SK-MEL-5 (cell line): ENCODE results near the gene MYRF. TPM values are rescaled to one million over a fixed set of nuclear protein-coding genes. Genes with fewer than 3 reads are reported as not detected.

Experiments
- DNase-seq: peaks from one replicate; pipeline ENCODE4 v3.0.0-alpha.2; 2016; ENCODE audit warnings: low read depth, low spot score
- in situ Hi-C: cut with HindIII; loops from 2 replicates; pipeline ENCODE4 v1.10.0; 2016; ENCODE audit warnings: low sequenced_read_pairs, high pct_unique_total_duplicates, low pct_unique_long_range_greater_than_20kb
- total RNA-seq: library from RNA; depleted of rRNA; stranded (reverse); fragments of >200 nt; shearing (Covaris generic); gene quantifications from 2 replicates; pipeline ENCODE4 v1.2.3, GENCODE V29; 2014

The MYRF gene
- total RNA-seq, 1 experiment from 2014 or later = 1.7 TPM

- in situ Hi-C loops = no loop called here
- peak; percentile 82 for DNase-seq
Measured at GRCh38 chr11:61733120-61733978, 19.1 kb upstream of the MYRF start.

GRCh38 chr11:61734767-61735166 lies 17.7 kb upstream of the MYRF start:
- in situ Hi-C loops = no loop called here
- no peak for DNase-seq

GRCh38 chr11:61735391-61735790 lies 17.0 kb upstream of the MYRF start:
- no peak for DNase-seq
- in situ Hi-C loops = no loop called here

GRCh38 chr11:61736310-61736709 lies 16.1 kb upstream of the MYRF start:
- in situ Hi-C loops = no loop called here
- DNase-seq = no peak

GRCh38 chr11:61737131-61737530 lies 15.3 kb upstream of the MYRF start:
- DNase-seq = peak; percentile 52
- in situ Hi-C loops = no loop called here

- no peak for DNase-seq
- in situ Hi-C loops = no loop called here
Measured at GRCh38 chr11:61737636-61738386, 14.6 kb upstream of the MYRF start.

GRCh38 chr11:61738776-61739175 lies 13.7 kb upstream of the MYRF start:
- in situ Hi-C loops = no loop called here

GRCh38 chr11:61739413-61739812 lies 13.0 kb upstream of the MYRF start:
- DNase-seq = no peak
- in situ Hi-C loops = no loop called here

More at GRCh38 chr11:61738776-61739175, 13.7 kb upstream of the MYRF start:
- DNase-seq = no peak

GRCh38 chr11:61739966-61740365 lies 12.5 kb upstream of the MYRF start:
- DNase-seq = no peak
- in situ Hi-C loops = no loop called here

GRCh38 chr11:61742391-61742790 lies 10.0 kb upstream of the MYRF start:
- in situ Hi-C loops = no loop called here
- no peak for DNase-seq

- in situ Hi-C loops = no loop called here
- DNase-seq = no peak
Measured at GRCh38 chr11:61743486-61744095, 8.8 kb upstream of the MYRF start.

- DNase-seq = no peak
- in situ Hi-C loops = no loop called here
Measured at GRCh38 chr11:61744181-61744580, 8.3 kb upstream of the MYRF start.

- in situ Hi-C loops = no loop called here
- no peak for DNase-seq
Measured at GRCh38 chr11:61744609-61745156, 7.8 kb upstream of the MYRF start.

GRCh38 chr11:61745781-61746441 lies 6.5 kb upstream of the MYRF start:
- DNase-seq = no peak
- in situ Hi-C loops = no loop called here

GRCh38 chr11:61746442-61747191 lies 5.8 kb upstream of the MYRF start:
- no peak for DNase-seq
- in situ Hi-C loops = no loop called here

GRCh38 chr11:61747192-61747966 lies 5.1 kb upstream of the MYRF start:
- DNase-seq = peak; percentile 58
- in situ Hi-C loops = no loop called here

- in situ Hi-C loops = no loop called here
Measured at GRCh38 chr11:61747967-61748285, 4.5 kb upstream of the MYRF start.

More at GRCh38 chr11:61747967-61748285, 4.5 kb upstream of the MYRF start:
- no peak for DNase-seq
